NCI-H2196 treated with DMSO at 0.1 percent for 48 hours (cell line): ENCODE data around the gene FMN1.
A peak's percentile ranks its signal among the peaks of the same experiment; 100 is the strongest.

ENCODE experiments used
- DNase-seq: peaks from one replicate; lab custom pipeline; 2025; ENCODE audit not compliant: unreplicated experiment; lab: John Stamatoyannopoulos, UW

The FMN1 gene, protein sequence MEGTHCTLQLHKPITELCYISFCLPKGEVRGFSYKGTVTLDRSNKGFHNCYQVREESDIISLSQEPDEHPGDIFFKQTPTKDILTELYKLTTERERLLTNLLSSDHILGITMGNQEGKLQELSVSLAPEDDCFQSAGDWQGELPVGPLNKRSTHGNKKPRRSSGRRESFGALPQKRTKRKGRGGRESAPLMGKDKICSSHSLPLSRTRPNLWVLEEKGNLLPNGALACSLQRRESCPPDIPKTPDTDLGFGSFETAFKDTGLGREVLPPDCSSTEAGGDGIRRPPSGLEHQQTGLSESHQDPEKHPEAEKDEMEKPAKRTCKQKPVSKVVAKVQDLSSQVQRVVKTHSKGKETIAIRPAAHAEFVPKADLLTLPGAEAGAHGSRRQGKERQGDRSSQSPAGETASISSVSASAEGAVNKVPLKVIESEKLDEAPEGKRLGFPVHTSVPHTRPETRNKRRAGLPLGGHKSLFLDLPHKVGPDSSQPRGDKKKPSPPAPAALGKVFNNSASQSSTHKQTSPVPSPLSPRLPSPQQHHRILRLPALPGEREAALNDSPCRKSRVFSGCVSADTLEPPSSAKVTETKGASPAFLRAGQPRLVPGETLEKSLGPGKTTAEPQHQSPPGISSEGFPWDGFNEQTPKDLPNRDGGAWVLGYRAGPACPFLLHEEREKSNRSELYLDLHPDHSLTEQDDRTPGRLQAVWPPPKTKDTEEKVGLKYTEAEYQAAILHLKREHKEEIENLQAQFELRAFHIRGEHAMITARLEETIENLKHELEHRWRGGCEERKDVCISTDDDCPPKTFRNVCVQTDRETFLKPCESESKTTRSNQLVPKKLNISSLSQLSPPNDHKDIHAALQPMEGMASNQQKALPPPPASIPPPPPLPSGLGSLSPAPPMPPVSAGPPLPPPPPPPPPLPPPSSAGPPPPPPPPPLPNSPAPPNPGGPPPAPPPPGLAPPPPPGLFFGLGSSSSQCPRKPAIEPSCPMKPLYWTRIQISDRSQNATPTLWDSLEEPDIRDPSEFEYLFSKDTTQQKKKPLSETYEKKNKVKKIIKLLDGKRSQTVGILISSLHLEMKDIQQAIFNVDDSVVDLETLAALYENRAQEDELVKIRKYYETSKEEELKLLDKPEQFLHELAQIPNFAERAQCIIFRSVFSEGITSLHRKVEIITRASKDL (N-terminal part only)

DNA sequence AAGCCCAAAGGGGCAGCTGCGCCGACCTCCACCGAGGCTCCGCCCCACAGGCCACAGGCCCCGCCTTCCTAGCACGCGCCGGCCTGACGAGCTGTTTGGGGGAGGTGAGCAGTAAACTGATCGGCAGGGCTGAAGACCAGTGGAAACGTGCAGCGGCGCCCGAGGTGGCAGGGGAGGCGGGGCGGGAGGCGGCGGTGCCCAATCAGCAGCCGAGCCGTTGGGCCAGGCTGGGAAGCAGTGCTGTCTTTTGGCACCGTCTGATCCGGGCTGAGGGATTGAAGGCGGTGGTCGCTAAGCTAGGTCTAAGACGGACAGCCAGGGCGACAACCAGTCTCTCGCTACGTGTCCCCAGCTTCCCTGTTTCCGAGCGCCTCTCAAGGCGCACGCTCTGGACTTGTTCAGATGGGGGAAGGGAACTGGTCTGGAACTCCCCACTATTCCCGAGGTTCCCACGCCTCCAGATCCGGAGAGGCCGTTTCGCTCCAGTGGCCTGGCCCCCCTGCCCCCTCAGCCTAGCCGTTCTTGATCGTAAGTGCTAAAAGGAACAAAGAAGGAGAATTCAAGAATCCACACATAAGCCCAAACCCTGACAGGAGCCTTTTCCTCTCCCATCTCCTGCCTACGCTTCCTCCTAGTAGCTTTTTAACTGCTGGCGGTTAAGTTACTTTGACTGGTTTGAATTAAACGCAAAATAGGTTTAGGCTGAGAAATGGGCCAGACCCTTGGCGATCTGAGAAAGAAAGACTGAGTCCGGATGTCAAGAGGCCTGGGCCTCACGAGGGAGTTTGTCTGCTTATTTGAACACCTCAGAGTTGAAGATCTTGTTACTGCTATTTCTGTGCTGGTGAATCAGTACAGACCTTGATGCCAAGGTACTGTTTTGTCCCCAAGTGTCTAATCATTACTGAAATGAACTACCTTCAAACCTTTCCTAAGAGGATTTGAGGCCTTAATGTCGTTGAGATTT is at the start of gene FMN1:
FMN1 (minus strand) TSS at position 11 of the 967 bp plus-strand sequence. CDS start 39,800 bp downstream, outside the sequence.
- peak; percentile 62 for DNase-seq

DNA sequence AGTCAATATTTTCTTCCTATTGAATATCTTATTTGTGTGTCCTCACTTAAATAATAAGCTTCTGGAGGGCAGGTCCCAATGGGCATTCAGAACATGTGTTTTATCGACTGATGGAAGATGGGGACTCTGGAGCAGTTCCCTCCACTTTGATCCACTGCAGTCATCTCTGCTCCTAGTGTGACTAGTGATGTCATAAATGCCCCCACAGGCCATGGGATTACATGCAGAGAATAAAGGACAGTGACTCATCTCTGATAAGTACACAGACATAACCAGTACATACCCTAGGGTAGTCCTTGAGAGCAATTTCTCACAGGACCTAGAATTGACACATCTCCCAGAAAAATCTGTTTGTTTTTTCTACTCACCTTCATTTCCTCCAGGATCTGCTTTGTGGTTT is 49.4 kb upstream of the FMN1 start:
- no peak for DNase-seq

DNA sequence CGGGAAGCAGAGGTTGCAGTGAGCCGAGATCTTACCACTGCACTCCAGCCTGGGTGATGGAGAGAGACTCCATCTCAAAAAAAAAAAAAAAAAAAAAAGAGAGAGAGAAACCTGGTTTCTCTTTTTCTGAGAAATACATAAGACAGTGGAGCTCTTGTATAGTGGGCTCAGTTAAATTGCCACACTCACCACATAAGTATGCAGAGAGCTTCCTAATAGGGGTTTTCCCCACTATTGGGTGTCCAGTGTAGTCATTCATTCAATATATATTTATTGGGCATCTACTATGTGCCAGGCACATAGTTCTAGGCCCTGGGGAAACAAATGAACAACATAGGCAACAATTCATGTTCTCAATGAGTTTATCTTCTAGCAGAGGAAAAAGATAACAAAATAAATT is 48.9 kb upstream of the FMN1 start:
- DNase-seq: no peak

DNA sequence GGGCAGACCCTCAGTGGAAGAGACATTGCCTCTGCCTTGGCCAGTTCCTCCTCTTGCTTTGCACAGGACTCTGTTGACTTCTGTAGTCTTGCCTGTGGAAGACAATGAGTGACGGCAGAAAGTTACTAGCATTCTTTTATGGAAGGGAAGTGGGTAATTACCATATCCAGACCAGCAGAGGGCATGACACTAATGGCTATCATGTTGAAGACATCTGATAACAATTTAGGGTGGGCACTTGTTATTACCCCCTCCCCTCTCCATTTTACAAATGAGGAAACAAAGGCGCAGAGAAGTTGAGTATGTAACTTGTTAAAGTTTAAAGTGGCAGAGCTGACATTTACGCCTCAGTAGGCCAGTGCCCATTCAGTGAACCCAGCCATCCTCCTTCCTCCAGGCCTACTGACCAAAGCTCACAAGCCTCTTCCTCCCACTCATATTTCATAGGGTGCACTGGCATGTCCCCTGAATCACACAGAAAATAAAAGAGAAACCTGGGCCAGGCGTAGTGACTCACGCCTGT is 48.2 kb upstream of the FMN1 start:
- no peak for DNase-seq

DNA sequence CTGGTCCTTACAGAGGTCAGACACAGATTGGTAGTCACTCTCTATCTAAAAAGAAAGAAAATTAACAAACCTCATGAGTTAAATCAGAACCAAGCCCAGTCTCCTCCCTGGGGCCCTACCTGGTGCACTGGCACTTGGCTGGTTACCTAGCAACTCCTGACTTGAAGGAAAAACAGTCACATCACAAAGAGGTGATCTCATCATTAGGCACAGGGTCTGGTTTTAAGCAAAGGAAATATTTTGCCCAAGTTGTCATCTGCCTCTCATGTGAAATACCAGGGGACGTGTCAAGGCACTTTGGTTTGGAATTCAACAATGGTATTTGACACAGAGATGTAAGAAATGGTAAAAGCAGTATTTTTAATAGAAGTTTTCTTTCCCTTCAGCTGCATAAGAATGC is 47.7 kb upstream of the FMN1 start:
- no peak for DNase-seq

DNA sequence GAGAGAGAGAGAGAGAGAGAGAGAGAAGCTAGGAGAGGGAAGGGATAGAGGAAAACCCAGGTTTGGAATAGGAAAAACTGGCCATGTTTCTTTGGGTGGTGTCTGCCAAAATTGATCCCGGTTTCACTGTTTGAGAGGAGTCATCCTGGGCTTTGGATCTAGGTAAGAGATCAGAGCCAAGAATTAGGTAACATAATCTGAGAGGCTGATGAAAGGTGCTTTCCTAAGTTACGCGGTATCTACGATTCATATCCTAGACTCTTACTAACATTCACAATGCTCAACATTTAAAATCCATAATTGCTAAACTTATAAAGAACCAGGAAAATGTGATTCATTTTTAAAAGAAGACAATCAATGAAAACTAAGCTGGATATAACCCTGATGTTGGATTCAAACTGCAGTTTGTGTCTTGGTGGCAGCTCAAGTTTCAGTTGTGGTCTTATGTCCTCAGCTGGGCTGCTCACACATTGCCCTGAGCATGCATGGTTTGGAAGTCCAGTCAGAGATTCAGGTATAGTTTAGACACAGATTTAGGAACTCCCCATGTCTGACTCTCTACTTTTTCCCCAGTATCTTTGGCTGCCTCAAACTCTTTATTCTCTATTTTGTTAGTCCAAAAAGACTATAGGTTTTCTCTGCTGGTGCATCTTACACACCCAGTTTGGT is 42.5 kb upstream of the FMN1 start:
- no peak for DNase-seq

DNA sequence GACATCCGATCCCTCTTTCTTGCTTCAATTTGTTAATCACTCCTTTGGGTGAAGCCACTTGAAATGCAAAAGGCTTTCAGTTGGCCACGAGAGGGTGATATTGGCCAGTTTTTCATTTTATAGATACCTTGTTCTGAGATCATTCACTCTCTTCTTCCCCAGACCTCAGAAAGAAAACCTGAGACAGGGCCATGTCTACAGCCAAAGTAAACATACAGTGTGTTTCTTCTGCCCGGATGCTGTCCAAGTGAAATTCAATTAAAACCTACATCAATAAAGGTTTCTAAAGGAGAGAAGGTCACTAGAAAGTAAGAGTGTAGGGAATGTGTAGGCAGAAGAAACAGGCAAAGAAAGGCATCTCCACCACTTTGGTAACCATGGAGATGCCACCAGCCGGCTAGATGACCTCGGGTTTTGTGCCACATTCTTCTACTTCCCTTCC is 39.5 kb upstream of the FMN1 start:
- DNase-seq: peak; percentile 29

DNA sequence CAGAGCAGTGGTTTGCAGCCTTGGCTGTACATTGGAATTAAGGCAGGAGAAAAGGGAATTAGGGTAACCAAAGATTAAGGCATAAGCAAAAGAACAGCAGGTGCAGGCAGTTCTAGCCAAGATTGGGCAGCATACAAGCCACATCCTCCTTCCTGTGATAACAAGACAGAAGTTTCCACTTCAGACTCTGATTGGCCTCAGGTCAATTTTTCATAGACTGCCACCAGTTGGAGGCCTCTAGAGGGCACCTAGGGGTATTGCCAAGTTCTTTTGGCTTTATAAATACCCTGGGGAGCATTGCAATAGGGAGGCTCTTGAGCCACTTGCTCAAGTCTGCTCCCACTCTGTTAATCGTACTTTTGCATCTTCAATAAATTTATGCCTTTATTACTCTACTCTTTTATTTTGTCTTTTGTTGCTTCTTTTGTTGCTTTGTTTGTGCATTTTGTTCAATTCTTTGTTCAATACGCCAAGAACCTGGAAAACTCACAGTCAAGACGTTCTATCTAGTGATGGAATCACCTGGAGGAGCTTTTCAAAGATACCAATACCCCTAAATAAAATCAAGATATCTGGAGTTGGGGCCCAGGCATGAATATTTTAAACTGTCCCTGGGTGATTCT is 32.2 kb upstream of the FMN1 start:
- peak; percentile 29 for DNase-seq

DNA sequence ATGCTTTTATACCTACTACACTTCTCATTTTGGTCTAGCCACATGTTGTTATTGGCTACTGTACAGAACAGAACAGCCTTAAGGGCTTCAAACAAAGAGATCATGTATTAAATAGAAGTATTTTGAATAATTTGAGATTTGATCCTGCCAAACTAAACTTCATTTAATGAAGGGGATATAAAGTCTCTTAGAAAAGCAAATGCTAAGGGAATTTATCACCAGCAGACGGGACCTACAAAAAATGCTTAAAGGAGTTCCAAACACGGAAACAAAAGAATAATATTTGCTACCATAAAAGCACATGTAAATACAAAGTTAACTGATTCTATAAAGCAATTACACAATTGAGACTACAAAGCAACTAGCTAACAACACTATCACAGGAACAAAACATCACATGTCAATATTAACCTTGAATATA is 23.6 kb upstream of the FMN1 start:
- no peak for DNase-seq

DNA sequence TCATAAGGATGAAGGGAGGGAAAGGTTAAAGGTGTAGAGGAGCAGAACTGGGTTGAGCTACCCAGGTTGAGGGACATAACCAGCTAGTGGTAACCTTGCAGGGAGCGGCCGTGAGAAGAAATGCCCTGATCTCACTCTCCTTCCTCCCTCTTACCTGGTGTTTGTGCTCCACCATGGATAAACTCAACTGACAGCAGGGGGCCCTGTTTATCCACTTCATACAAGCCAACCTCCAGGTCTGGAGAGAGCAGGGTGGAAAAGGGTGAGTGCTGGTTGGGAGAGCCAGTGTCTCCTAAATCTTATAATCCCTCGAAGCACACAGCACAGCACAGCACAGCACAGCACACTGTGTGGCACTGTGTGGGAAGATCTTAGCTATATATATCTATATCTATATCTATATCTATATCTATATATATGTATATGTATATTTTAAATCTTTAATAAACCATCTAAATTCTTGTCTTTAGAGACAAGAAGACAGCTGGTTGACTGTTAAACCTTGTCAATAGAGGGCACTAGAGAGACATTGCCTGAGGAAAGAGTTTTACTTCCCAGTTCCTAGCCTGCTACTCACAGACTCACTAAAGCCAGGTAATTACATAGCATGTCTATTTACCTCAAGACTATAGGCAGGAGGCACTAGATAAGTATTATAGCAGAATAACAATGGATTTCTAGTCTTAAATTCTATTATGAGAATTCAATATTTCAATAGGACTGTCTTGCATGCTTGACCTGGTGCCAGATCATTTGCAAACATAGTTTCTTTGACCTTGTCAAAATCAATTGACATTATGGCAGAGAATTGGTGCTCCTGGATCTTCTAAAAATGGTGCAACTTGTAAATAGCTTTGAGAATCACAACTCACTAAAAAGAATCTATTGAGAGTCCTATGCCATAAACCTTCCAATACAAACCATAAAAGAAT is 21.7 kb upstream of the FMN1 start:
- DNase-seq: no peak

DNA sequence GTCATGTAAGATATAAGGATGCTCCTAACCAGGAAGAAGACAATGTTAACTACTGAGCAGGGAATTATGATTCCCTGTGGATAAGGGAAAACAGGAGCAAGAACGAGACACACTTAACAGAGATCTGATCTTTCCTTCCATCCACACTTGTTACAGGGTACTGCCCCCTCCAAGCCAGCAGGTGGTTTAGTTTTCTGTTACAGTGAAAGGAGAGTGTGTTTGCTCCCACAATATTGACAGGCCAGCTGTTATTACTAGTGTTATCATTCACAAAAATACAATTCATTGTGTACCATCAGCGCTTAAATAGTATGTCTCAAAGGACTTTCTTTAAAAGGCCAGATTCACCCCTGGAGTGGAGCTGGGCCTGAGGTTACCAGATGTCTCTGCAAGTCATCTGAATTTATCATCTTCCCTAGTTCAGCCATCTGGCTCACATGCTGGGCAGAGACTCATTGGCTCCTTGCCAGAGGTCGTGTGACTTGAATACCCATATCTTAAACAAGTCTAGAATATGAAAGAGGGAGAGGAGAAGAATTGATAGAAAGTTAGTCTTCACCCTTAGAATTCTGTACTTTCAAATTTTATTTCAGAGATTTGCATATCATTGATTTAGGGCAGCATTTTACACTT is 16.8 kb upstream of the FMN1 start:
- DNase-seq: no peak

DNA sequence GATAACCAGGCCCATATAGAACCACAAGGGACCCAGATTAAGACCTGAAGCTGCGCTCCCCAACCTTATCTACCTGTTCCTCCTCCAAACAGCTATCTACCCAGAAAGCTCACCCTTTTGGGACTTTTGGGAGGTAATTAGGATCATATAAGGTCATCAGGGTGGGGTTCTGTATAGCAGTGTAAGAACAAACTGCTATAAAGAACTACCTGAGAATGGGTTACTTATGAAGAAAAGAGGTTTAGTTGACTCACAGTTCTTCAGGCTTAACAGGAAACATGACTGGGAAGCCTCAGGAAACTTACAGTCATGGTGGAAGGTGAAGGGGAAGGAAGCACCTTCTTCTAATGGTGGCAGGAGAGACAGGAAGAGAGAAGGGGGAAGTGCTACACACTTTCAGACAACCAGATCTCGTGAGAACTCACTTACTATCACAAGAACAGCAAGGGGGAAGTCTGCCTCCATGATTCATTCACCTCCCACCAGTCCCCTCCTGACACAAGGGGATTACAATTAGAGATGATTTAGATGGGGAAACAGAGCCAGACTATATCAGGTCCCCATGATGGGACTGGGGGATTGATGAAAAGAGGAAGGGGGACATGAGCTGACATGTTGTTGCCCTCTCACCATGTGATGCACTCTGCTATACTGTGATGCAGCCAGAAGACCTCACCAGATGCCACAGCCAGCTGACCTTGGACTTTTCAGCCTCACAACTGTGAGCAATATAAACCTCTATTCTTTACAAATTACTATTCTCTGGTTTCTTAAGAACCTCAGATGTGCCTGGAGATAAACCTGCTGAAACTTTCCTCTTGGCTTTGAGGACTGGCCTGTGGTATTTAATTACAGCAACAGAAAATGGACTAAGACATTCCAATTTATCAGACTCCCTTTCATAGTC is 15.3 kb upstream of the FMN1 start:
- DNase-seq: no peak

DNA sequence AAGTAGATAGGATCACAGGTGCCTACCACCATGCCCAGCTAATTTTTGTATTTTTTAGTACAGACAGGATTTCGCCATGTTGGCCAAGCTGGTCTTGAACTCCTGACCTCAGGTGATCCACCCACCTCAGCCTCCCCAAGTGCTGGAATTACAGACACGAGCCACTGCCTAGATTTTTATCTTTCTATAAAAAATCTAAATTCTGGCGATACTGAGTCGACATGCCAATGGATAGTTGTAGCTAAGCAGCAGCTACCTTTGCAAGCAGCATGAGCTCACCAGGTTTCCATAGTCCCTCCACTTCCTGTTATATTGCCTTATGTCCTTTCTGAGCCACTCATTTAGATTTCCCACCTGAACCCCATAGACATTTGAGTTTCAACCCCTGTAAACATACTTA is 13.1 kb upstream of the FMN1 start:
- DNase-seq: no peak

DNA sequence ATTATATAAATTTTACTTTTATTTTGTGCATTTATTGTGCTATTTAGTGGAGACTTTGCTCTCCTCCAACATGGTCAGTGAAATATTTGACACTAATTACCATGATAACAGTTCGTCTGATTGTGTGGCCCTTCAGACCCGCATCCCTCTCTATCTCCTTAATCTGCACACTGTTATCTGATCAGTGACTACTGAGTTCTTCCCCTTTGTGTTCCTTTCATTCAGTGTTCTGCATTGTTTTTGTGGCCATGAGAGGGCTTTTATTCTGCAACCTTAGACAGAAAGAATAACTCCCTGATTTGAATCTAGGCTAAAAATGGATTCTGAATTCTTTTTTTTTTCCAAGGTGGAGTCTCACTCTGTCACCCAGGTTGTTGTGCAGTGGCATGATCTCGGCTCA is 11.9 kb upstream of the FMN1 start:
- DNase-seq: no peak

DNA sequence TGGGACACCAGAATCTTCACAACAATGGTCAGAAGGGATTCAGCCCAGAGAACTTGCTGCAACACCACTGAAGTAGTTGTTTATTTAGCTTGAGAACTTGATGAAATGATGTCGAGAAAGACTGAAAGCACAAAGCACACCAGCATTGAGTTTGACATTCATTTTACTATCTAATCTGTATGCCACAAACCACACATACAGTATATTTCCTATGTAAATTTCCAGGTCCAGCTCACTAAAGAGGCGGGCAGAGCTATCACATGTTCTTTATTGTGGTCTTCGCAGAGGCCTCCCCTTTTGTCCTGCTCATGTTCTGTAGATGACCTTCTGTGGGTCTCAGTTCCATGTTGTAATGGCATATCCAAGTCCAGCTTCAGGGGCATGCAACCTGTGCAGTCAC is 10.4 kb upstream of the FMN1 start:
- no peak for DNase-seq

DNA sequence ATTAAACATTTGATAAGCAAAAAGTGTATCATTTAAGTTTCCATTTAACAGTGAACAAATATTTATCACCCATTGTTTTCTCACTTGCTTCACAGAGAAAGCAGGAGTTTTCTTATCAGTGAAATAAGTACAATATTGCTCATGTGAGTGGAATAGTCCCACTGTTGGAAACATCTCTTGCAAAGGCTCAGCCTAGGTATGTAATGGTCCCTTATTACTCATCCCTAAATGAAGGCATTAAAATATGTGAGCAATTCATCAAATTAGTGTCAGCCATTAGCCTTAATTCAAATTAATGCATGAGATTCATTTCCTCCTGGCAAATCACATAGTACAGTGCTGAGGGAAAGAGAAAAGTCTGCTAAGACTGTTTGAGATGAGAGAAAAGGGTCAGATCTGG is 9.6 kb upstream of the FMN1 start:
- no peak for DNase-seq
